ENCODE measurements around the gene TNFRSF1A. TPM values are rescaled to one million over a fixed set of nuclear protein-coding genes. Genes with fewer than 3 reads are reported as not detected.

Gene TNFRSF1A
- total and polyA plus RNA-seq, 2 of the 13 experiments (the other 11 are each of a cell fraction or from before 2014, with no cell fraction given): 41.5 to 61.2 TPM

- TF ChIP-seq HMGXB4 (CRISPR knock-in tag; IDR thresholded peaks at IDR 0.05; ENCODE audit: borderline replicate concordance in 1 of 2, low read depth in 1 of 2) (peak in 1 of 2 experiments; percentile 14; a peak in 1 of 4 replicates), NBN (conservative IDR thresholded peaks at IDR 0.05) (no peak), FOXC1 (CRISPR knock-in tag; IDR thresholded peaks at IDR 0.05; ENCODE audit: borderline replicate concordance) (no peak), ZNF207 (IDR thresholded peaks at IDR 0.05; ENCODE audit: borderline replicate concordance) (no peak), ZNF263 (CRISPR knock-in tag; IDR thresholded peaks at IDR 0.05) (peak; percentile 83), FIP1L1 (IDR thresholded peaks at IDR 0.05; ENCODE audit: borderline replicate concordance, insufficient read depth, low read depth, low read length) (no peak), ADNP (CRISPR knock-in tag; IDR thresholded peaks at IDR 0.05) (no peak), BORCS8-MEF2B (CRISPR knock-in tag; IDR thresholded peaks at IDR 0.05) (no peak), ZSCAN30 (CRISPR knock-in tag; IDR thresholded peaks at IDR 0.05) (peak; percentile 61; the same call in 1 of the 2 replicates), ZNF615 (CRISPR knock-in tag; IDR thresholded peaks at IDR 0.05; ENCODE audit: borderline replicate concordance) (no peak), KDM5B (CRISPR knock-in tag; IDR thresholded peaks at IDR 0.05; ENCODE audit: borderline replicate concordance) (no peak), JUND (CRISPR knock-in tag; IDR thresholded peaks at IDR 0.05) (no peak), ZNF720 (CRISPR knock-in tag; IDR thresholded peaks at IDR 0.05) (no peak), PCBP2 (optimal IDR thresholded peaks at IDR 0.05; ENCODE audit: low read depth, low read length, poor library complexity, severe bottlenecking) (no peak), ZNF510 (CRISPR knock-in tag; IDR thresholded peaks at IDR 0.05; ENCODE audit: low read depth) (no peak), ZNF780A (CRISPR knock-in tag; IDR thresholded peaks at IDR 0.05) (no peak), HNRNPUL1 (IDR thresholded peaks at IDR 0.05; ENCODE audit: low read depth, low read length) (no peak), MBD4 (IDR thresholded peaks at IDR 0.05; ENCODE audit: borderline replicate concordance, low read length) (no peak), ZNF749 (CRISPR knock-in tag; IDR thresholded peaks at IDR 0.05; ENCODE audit: borderline replicate concordance) (no peak), ZNF333 (CRISPR knock-in tag; IDR thresholded peaks at IDR 0.05; ENCODE audit: borderline replicate concordance) (no peak), GLMP (CRISPR knock-in tag; IDR thresholded peaks at IDR 0.05; ENCODE audit: borderline replicate concordance) (no peak), HMGA1 (CRISPR knock-in tag; conservative IDR thresholded peaks at IDR 0.05) (no peak), ZNF460 (CRISPR knock-in tag; IDR thresholded peaks at IDR 0.05; ENCODE audit: borderline replicate concordance) (no peak), KLF9 (CRISPR knock-in tag; IDR thresholded peaks at IDR 0.05; ENCODE audit: low read depth) (no peak)
- TF ChIP-seq, protein P1, sequence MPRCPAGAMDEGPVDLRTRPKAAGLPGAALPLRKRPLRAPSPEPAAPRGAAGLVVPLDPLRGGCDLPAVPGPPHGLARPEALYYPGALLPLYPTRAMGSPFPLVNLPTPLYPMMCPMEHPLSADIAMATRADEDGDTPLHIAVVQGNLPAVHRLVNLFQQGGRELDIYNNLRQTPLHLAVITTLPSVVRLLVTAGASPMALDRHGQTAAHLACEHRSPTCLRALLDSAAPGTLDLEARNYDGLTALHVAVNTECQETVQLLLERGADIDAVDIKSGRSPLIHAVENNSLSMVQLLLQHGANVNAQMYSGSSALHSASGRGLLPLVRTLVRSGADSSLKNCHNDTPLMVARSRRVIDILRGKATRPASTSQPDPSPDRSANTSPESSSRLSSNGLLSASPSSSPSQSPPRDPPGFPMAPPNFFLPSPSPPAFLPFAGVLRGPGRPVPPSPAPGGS (CRISPR knock-in tag; IDR thresholded peaks at IDR 0.05): 0 out of 2 replicates have a peak, but pooled peaks have one; percentile 4
These were observed 30.9 kb downstream of the TNFRSF1A start (continued) for GRCh38 chr12:6310771-6311610.
